Spleen (tissue), 7 donors: Measurements from ENCODE around the gene KIAA1328.

Experiments
- POLR2A ChIP-seq, 3 donors: fragments of 450-650 bp; IDR thresholded peaks; one replicate each; pipeline ENCODE4 v1.5.1; 2017; ENCODE audit warnings: antibody characterized with exemption in 3 of 3, mild to moderate bottlenecking in 1 of 3
- TF ChIP-seq, protein P1 (sequence below), 11 experiments: fragments of 200-600 bp in 7 of 11; fragments of 450-650 bp in 4 of 11; sonication (generic) in 4 of 11; IDR thresholded peaks in 8 of 11; conservative IDR thresholded peaks in 3 of 11; 1 replicate in 7 of 11; 2 replicates in 4 of 11; pipeline versions ENCODE4 v1.4.0 to v1.8.0; 2016 to 2021; ENCODE audit warnings: antibody characterized with exemption in 11 of 11, inconsistent platforms in 4 of 11, mild to moderate bottlenecking in 1 of 11
- donor health status: DM: no; HTN: no; CAD: no; lungs with moderate emphysema.
- donor health status: DM: no; HTN: no; CAD: no.
- donor health status: DM: no; HTN: no; CAD: no.

DNA sequence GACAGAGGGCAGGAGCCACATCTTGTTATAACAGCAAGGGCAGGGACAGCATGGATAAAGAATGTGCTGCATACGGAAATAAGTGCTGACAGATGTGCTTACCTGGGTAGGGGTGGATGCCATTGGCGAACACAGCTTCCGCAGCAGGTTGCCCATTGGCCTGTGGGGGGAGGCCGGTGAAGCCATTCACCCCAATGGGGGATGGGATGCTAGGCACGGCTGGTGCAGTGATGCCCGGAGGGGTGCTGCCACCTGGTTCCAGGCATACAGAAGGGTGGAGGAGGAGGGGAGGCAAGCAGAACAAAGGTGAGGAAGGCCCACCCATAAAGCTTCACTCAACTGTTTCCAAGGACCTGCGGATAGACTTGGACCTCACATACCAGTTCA lies 441.7 kb downstream of the KIAA1328 start:
- TF ChIP-seq, protein P1, sequence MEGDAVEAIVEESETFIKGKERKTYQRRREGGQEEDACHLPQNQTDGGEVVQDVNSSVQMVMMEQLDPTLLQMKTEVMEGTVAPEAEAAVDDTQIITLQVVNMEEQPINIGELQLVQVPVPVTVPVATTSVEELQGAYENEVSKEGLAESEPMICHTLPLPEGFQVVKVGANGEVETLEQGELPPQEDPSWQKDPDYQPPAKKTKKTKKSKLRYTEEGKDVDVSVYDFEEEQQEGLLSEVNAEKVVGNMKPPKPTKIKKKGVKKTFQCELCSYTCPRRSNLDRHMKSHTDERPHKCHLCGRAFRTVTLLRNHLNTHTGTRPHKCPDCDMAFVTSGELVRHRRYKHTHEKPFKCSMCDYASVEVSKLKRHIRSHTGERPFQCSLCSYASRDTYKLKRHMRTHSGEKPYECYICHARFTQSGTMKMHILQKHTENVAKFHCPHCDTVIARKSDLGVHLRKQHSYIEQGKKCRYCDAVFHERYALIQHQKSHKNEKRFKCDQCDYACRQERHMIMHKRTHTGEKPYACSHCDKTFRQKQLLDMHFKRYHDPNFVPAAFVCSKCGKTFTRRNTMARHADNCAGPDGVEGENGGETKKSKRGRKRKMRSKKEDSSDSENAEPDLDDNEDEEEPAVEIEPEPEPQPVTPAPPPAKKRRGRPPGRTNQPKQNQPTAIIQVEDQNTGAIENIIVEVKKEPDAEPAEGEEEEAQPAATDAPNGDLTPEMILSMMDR (IDR thresholded peaks at IDR 0.05 in 8 of 11, conservative IDR thresholded peaks at IDR 0.05 in 3 of 11) = no peak
- TF ChIP-seq POLR2A (IDR thresholded peaks at IDR 0.05) = no peak
